GM18502 (cell line): ENCODE results near the gene ZNF891.

Experiments
- ATAC-seq: cut with Tn5 transposase; IDR thresholded peaks from one replicate; pipeline ENCODE4 v1.9.1; 2021; ENCODE audit warnings: mild to moderate bottlenecking; ENCODE audit not compliant: unreplicated experiment, poor library complexity

Gene ZNF891

DNA sequence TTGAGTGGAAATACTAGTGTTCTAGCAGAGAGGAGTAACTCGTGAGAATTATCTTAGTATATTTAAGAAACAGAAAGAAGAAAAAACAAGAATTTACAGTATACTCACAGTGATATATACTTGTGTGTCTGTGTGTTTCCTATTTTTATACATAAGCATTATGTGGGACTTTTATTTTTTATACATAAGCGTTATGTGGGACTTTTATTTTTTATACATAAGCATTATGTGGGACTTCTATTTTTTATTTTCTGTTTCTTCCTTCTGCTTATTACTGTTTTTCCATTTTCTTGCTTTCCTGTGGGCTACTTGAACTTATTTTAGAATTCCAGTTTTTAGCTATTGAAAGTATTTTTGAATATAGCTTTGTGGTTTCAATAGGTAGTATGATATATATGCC is 56.2 kb downstream of the ZNF891 start:
- no peak for ATAC-seq

DNA sequence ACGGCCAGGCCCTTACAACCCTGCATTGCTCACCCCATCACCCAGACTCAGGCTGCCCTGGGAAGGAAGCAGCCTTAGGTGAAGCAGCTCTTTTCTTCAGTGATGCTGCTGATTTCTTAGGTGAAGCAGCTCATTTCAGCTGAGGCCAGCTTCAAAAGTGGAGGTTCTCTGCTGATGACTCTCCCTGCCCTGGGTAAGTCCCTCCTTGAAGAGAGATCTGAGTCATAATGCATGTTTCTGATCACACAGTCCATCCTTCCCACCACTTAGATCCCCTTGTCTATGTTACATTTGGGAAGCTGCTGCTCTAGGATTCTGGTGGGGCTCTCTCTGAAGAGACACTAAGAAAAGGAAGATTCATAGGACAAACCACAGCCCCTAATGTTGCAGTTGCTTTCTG is 66.5 kb downstream of the ZNF891 start:
- no peak for ATAC-seq

DNA sequence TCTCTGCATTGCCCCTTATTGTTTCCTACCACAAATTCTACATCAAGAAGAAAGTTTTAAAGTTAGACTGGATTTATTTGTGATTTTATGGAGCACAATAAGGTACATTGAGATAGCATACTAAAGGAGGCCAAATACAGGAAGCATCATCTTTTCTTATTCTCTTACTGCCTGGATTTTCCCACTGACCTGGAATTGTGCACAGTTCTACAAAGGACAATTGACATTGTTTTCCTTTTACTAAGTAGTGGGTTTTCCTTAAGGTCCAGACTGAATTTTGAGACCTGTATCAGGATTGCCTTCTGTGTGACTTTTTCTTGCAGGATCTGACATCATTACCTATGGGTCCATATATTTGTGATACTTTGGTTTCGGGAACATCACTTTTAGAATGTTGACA is 68.1 kb downstream of the ZNF891 start:
- no peak for ATAC-seq

DNA sequence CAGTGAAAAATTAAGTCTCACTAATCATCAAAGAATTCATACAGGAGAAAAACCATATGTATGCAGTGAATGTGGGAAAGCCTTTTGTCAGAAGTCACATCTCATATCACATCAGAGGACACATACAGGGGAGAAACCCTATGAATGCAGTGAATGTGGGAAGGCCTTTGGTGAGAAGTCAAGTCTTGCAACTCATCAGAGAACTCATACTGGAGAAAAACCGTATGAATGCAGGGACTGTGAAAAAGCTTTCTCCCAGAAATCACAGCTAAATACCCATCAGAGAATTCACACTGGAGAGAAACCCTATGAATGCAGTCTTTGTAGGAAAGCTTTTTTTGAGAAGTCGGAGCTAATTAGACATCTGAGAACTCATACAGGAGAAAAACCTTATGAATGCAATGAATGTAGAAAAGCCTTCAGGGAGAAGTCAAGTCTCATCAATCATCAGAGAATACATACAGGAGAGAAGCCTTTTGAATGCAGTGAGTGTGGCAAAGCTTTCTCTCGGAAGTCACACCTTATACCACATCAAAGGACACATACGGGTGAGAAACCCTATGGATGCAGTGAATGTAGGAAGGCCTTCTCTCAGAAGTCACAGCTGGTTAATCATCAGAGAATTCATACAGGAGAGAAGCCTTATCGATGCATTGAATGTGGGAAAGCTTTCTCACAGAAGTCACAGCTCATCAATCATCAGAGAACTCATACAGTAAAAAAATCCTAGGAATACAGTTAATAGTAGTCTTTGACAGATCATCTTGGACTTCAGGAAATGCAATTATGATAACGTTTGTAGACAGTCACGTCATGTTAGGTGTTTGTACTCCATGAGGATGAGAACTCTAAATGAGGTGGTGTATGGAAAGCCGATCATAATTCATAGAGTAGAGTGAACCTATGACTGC is 71.6 kb downstream of the ZNF891 start:
- ATAC-seq = no peak

DNA sequence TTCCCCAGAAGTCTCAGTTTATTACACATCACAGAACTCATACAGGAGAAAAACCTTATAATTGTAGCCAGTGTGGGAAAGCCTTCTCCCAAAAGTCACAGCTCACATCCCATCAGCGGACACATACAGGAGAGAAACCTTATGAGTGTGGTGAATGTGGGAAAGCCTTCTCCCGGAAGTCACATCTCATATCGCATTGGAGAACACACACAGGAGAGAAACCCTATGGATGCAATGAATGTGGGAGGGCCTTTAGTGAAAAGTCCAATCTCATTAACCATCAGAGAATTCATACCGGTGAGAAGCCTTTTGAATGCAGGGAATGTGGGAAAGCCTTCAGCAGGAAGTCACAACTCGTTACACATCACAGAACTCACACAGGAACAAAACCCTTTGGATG is 72.6 kb downstream of the ZNF891 start:
- no peak for ATAC-seq
